NCI-H1092 treated with DMSO at 0.1 percent for 48 hours (cell line): ENCODE measurements around the gene KLC1.
"Not testable (repeated sequence)": the region's sequence is repeated elsewhere in the genome, so short reads cannot be mapped to it uniquely, and the experiment has no call there.

Experiments used
- DNase-seq: peaks from one replicate; lab custom pipeline; 2025; lab: John Stamatoyannopoulos, UW

The KLC1 gene

DNA sequence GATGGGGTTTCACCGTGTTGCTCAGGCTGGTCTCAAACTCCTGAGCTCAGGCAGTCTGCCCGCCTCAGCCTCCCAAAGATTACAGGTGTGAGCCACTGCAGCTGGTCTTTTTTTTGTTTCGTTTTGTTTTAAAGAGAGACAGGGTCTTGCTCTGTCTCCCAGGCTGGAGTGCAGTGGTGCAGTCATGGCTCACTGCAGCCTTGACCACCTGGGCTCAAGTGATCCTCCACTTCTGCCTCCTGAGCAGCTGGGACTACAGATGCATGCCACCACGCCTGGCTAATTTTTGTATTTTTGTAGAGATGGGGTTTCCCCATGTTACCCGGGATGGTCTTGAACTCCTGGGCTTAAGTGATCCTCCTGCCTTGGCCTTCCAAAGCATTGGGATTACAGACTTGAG is 62.6 kb downstream of the KLC1 start:
- DNase-seq: not testable (repeated sequence)

DNA sequence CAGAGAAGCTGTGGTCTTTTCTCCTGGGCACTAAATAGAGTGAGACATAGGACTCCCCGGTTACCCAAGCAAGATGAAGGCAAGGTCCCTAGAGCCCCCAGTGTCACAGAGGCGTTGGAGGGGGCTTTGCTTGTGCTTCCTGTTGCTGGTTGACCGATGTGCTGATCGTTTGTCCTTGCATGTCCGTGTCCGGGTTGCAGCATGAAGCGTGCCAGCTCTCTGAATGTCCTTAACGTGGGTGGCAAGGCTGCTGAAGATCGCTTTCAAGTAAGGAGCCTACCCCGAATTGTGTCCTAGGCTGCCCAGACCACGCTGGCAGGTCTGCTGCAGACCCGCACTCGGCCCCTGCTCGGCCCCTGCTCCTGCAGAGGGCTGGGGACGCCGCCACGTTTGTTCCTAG is 63.1 kb downstream of the KLC1 start:
- DNase-seq: no peak

DNA sequence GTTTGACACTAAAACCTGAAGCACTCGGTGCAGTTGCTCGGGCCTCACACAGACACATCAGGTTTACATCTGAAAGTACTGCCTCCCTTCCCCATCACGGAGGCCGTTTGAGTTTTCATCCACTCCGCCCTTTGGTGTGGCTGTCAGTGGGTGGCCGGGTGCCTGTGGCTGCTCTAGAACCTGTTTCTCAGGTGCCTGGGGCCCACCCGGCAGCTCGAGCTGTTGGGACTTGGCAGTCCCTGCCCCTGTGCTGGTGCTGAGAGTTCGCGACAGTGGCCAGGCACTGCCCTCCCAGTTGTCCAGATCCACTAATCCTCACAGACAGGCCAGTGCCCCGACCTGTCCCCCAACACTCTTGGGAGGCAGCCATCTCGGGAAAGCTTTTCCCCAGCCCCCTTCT is 63.9 kb downstream of the KLC1 start:
- no peak for DNase-seq

DNA sequence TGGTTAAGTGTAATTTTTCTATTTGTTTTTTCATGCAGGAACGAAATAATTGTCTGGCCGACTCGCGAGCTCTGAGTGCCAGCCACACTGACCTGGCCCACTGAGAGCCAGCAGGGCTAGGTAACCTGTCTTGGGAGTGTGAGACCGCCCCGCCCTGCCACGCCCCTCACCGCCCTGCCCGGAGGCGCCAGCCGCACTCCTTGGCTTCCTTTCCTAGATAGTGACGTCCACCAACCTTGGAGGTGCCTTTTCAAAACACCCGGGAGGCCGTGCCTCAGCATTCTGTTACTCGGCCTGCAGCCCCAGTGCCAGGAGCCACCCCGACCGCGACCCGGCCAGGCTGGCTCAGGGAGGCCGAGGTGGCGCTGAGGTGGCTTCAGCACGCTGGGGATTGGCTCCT is 64.5 kb downstream of the KLC1 start:
- DNase-seq: no peak

DNA sequence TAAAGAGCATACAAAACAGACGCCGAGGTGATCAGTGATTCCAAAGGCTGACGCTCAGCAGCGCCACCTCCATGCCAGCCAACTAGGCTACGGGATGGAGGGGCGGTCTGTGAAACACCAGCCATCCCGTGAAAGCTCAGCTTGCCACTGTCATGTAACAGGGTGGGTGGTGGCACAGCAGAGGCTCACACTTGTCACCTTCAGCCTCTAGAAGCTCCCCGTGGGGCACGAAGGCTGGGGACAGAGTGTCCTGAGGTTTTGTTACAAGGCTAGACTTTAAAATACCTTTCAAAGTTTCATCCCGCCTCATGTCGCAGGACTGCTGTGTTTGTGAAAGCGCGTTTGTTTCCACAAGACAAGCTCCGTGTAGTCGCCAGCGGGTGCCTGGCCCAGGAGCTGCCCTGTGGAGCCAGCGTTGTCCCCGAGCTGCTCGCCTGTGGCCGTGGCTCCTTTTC is 65.6 kb downstream of the KLC1 start:
- DNase-seq: no peak

DNA sequence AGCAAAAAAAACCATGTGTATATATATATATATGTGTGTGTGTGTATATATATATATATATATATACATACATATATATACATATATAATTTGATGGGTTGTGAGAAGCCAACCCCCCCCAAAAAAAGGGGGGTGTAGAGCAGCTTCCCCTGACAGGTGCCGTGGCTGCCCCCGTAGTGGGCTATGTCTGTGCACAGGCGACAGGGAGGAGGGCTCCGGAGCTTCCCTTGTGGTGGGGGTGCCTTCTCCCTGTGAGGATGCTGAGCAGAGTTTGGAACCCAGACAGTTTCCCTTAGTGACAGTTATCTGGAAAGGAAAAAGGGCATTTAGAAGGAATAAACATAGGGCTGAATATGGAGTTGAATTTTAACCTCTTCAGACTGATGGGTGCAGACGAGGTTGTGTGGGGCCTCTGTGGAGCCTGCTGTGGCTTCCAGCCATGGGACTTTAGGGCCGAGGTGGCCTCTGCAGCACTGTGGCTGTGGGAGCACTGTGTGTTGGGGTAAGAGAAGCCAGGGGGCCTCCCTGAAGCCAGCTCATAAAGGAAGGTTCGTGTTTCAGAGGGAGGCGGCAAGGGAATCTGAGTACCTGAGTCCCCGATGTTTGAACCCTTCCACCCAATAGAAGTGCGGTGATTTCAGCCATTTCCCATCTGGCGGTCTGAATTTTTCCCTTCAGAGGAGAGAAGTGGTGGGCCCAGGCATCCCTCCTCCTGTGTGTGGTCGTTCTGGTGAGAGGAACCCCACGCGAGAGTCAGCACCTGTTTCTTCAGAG is 66.5 kb downstream of the KLC1 start:
- DNase-seq: no peak

DNA sequence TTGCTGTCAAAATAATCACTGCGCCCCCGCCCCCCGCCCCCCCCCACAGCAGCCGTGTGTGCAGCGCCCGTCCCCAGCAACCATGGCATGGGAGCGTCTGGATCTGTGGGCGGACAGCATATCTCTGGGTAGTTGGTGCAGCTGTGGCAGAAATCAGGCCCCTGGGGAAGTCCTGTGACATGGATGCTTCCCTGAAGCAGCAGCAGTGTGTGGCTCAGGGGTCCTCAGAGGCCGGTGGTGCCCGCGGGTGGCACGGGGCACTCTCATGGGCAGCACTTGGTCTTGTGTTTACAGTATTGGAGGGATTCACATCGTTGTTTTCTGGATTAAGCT is 67.0 kb downstream of the KLC1 start:
- peak; percentile 39 for DNase-seq

DNA sequence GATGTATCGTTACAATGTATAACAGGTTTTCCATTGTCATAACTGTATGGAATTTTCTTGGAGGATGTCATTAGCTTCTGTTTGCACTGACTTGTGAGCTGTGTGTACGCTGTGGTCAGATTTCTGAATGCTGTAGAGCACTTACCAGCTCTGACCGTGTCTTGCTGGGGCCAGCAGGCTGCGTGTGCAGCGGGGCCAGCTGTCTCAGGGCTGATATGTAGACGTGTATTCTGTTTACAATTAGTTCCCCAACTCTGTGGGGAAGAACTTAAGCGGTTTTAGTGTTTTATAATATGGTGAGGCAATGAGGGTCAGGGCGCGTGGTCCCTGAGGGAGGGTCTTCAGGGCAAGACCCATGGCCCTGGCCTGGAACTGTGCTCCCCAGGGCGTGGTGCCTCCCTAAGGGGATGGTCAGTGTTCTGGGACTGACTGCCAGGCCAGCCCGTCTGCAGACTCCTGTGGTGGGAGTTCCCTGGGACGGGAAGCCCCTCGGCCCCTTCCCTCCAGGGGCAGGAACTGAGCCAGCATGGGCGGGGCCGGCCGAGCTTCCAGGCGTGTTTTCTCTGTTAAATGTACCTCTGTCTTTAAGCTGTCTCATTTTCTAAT is 67.6 kb downstream of the KLC1 start:
- DNase-seq: peak; percentile 39

DNA sequence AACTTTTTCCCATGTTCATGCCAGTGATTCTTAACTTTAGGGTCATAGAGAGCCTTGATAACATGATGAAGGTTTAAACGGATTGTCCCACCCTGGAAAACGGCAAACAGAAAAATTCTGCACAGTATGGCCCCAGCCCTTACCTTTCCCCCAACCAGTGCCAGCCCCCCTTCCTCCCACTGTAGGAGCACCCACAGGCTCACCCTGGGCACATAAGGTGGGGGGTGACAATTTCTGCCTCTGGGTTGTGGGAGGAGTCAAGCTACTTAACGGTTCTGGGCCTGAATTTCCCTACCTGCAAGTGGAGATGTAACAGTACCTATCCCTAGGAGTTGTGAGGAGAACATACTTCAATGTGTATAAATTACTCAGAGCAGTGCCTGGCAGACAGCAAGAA is 68.2 kb downstream of the KLC1 start:
- DNase-seq: no peak

DNA sequence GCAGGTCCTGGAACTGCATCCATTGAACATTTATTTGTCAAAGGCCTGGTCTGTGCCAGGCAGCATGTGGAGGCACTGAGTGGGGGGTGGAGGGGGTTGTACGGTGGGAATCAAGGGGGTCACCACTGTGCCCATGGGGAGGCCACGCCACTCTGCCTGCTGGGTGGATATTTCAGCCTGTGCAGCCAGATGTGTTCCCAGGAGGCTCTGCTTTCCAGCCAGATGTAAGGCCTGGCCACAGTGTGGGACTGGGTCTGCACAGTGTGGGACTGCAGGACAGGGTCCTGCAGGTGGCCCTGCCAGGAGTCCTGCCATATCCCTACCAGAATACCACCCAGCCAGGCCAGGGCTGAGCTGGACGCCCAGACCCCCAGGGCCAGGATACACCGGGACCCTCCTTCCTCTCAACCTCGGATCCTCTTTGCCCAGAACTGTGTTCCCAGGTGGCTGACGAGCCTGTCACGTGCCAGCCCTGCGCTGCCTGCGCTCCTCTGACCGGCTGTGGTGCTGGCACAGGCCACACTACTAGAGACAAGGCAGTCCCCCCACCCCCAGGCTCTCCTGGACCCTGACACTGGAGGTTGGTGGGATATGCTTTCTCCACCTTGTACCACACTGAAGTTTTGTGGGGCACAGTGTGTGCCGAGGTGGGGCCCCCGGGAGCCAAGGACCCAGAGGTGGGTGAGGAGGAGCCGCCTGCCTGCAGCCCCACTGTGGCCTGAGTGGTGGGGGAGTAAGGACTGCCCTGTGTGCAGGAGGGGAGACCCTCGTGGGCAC is 68.8 kb downstream of the KLC1 start:
- DNase-seq: no peak

DNA sequence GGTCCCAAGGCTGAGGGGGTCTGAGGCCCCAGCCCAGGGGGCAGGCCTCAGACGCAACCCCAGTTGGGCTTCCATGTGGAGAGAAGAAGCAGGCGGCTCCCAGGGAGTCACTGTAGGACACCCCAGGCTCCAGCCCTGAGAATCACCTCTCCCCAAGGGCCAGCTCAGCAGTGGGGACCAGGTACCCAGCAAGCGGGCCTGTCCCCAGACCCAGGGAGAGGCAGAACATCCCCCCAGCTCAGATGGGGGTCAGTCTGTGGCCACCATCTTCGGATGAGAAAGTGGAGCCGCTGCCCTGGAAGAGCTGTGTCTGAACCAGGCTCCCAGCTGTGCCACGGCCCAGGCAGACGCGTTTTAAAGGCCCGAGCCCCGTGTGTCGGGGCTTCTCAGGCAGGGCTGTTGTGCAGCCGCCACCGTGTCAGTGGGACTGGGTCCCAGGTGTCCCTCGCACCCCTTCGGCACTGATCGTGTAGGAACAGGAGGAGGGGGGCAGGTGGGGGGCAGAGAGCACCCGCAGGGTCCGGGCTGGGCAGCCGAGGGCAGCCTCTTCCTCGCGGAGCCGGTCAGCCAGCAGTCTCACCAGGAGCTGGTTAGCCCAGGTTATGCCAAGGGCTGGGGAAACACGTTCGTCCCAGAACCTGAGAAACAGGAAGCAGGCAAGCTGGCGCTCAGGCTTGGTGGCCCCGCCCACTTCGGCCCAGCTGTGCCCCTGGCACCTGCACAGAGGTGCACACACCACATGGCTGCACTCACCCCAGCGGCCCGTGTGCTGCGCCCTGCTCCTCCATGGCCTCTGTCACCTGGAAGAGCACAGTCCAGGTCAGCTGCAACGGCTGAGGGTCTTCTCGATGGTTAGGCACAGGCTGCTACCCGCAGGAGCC is 69.6 kb downstream of the KLC1 start:
- DNase-seq: no peak

DNA sequence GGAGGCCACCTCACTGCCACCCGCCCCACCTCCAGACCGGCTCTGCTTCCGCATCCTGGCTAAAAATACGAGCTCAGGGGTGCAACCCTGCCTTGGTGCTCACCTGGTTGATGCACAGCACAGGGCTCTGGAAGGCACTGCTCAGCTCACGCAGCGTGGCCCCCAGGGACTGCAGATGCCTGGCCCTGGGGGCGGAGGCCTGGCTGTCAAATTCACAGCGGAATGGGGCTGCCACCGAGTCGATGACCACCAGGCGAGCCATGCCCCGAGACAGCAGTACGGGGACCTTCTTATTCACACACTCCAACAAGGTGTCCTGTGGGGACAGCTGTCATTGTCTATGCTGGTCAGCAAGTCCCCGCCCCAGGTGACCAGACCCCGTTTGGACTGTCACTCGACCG is 70.2 kb downstream of the KLC1 start:
- no peak for DNase-seq

DNA sequence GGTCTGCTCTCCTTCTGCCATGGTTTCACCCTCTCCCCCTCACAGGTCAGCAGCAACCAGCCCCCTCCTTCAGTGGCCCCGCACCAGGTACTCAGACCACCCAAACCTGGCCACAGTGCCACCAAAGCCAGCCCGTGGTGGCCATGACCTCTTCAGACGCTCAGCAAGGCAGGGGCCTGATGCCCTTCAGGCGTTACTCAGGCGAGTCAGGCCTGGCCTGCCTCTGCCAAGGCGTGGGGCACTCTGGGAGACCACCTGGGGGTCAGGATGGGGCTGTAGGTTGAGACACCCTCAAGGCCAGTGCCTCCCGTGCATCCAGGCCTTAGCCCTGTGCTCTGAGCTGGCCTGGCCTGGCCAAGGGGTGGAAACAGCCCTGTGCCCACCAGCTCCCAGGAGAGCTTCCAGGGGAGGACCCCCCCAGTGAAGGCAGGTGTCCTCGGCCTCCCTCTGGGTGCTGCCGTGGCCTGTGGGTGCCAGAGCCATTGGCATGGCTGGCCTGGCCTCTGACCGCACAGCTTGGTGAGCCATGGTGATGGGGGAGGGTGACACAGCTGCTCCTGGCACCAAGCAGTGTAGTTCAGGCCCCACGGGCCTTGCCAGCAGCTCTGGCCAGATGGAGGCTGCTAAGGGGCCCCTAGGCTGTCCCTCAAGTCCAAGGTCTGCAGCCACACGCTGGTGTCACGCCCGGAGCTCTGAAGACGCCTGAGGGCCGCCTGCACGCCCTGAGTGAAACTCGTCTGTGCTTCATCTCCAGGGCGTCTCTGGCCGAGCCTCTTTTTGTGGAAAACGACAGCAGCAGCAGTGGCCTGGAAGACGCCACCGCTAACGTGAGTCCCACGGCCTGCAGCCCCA is 71.1 kb downstream of the KLC1 start:
- no peak for DNase-seq

DNA sequence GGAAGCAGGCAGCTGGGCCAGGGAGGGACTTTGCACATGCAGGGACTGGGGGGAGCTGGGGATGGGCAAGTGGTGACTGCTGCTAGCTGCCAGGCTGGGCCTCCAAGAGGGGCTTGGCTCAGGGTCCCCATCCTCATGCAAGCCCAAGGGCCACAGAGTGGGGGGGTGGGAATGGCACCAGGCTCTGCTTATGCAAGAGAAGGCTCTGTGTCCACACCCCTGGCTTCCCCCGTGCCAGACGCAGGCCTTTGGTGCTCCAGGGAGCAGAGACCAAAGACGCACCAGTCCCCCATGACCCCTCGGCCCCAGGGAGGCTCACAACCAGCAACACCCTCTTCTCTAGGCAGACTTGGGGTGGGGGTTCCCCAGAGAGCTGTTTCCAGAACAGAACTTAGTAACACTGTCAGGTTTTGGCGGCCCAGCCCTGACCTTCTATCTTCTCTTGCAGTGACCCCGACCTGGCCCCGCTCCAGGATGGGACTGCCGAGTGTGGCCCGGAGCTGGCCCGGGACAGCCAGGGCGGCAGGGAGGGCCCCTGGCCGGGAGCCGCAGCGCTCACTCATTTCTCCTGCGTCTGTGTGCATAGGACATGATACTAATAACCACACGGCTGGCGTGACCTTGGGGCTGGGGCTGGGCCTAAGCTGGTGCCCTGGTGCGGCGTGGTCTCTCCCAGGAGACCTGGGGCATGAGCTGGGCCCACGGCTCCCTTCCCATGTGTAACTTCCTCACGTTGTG is 71.9 kb downstream of the KLC1 start:
- no peak for DNase-seq

DNA sequence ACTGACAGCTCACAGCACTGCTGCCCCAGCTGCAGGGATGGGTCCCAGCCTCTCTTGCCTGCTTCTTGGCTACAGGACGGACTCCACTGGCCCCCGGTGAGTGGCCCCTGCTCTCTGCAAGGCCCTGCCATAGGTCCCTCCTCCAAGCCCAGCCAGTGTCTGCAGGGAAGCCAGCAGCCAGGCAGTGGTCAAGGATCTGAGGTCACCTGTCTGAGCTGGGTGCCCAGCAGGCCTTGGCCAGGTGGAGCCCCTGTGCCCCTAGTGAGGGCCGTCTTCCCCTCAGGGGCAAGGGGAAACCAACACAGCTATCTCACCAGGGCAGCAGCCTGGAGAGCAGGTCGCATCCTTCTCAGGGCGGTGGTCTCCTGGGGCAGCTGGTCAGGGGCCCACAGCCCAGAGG is 73.1 kb downstream of the KLC1 start:
- DNase-seq: no peak

DNA sequence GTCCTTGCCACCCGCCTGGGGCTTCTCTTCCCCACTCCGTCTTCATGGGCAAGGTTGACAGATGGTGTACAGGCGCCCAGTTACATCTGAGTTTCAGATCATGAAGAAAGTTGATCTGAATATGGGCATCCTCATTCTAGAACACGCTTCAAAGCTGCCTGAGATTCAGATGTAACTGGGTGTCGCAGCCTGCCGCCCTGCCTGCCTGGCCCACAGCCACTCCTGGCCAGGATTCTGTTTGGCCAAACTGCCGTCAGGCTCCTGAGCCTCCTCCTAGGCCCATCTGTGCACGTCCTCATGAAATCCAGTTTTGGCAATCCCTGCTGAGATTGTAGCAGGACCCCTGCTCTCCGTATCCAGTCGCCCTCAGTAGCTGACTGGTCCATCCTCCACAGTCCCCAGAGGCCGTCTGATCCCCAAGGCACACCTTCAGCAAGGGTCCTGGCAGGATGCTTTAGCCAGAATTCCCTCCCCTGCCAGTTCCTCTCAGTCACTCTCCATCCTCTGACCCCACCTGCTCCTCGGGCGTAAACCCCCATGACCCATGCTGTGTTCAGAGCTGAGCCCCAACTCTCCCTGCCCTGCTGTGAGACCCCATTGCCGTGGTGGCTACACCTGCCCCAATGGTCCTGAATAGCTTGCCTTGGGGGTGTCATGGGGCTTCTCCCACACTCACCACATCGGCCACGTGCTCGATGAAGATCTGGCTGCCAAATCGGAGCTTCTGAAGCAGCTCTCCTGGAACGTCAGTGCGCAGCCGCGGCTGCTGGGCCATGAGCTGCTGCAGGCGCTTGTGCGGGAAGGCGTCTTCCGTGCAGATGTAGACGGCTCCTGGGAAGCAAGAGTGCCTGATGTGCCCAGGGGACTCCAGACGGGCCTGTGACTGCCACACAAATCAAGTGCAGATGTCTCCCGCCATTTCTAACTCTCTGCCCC is 73.8 kb downstream of the KLC1 start:
- no peak for DNase-seq

DNA sequence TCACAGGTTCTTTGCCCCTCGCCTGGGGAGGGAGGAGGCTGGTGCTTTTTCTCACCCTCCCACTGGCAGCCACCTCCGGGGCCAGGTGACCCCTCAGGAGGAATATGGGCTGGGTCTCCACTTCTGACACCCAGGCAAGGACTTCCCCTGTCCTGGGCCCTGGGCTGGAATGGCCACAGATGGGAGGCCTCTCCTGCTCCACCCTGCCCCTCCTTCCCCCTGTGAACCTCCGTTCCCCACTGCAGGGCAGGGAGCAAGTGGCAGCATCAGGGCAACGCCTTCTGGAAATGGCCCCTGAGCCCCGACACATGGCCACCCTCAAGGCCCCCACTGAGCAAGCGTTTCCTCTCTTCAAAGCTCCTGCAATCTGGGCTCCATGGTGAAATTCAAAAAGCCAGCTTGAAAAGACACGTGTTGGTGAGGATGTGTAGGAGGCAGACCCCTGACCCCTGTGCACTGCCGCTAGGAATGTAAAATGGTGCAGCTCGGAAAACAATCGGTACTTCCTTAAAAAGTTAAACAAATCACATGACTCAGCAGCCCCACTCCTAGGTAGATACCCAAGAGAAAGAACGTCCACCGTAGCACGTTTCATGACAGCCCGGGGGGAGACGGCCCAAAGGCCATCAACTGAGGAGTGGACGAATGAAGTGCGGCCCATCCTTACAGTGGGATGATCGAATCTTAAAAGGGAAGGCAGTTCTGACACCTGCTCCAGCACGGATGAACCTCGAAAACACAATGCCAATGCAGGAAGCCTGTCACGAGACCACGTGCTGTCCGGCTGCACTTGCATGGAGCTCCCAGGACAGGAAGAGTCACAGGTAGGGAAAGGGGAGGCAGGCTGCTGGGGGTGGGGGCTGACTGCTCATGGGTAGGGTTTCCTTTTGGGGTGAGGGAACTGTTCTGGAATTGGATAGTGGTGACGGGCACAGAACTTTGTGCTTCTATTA is 74.7 kb downstream of the KLC1 start:
- no peak for DNase-seq

DNA sequence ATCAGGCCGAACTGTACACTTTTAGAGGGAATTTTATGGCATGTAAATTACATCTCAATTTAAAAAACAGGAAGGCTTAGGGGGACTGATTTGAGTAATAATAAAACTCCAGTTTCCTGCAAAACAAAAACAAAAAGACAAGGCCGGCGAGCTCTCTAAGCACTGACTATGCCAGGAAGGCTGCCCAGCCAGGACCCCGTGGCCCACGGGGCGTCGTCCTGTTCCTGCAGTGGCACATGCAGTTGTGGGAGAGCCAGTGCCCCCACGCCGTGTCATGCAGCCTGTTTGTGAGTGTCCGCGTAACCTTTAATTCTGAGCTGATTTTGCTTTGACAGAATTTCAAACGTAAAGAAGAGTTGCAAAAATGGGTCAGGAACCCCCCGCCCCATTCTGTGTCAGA is 75.7 kb downstream of the KLC1 start:
- DNase-seq: no peak
